ENCODE results near the gene TEX44.
A peak's percentile ranks its signal among the peaks of the same experiment; 100 is the strongest.

Gene TEX44

GRCh38 chr2:231626449-231626848 lies 33.8 kb downstream of the TEX44 start:
- Mint-ChIP-seq H3K4me1 (ENCODE audit: low read depth) (peaks cover 36% of the 10 kb centered on the region), H3K27ac (no peak overlapping the region), H3K36me3 (ENCODE audit: low read depth) (no peaks in the 10 kb centered on the region)

DNA sequence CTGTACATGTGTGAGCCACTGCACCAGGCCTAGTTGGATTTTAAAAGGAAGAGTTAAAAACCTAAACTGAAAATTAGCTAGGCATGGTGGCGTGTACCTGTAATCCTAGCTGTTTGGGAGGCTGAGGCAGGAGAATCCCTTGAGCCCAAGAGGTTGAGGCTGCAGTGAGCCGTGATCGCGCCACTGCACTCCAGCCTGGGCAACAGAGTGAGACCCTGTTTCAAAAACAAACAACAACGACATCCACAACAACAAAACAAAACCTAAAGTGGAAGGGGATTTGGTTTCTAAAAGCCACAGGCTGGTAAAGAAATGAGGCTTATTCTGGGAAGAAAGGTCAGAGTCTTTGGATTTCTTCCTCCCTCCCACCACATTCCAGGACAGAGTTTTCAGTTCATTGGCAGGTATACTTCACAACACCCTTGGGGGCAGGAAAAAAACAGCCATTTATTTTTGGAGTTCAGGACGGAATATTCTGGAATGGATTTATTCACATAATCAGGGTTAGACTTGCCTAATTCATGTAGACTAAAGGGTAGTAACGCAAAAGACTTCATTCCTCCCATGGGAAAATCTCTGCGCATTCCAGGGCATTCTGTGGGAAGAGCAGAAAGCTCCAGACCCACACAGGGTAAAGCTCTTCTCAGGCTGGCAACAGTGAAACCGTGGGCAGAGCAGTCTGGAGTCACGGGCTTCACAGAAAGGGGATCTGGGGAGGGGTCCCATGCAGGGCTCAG lies 34.9 kb downstream of the TEX44 start:
- Mint-ChIP-seq H3K27ac (peak overlapping the region; percentile 94), H3K4me3 (peak overlapping the region; percentile 70), H3K27me3 (ENCODE audit: low read depth) (no peaks in the 10 kb centered on the region), H3K9me3 (no peaks in the 10 kb centered on the region), H3K4me1 (ENCODE audit: low read depth) (peaks cover 26% of the 10 kb centered on the region), H3K36me3 (ENCODE audit: low read depth) (no peaks in the 10 kb centered on the region)

More at GRCh38 chr2:231626449-231626848, 33.8 kb downstream of the TEX44 start:
- Mint-ChIP-seq H3K4me3 (no peak overlapping the region), H3K27me3 (ENCODE audit: low read depth) (no peaks in the 10 kb centered on the region), H3K9me3 (no peaks in the 10 kb centered on the region)

DNA sequence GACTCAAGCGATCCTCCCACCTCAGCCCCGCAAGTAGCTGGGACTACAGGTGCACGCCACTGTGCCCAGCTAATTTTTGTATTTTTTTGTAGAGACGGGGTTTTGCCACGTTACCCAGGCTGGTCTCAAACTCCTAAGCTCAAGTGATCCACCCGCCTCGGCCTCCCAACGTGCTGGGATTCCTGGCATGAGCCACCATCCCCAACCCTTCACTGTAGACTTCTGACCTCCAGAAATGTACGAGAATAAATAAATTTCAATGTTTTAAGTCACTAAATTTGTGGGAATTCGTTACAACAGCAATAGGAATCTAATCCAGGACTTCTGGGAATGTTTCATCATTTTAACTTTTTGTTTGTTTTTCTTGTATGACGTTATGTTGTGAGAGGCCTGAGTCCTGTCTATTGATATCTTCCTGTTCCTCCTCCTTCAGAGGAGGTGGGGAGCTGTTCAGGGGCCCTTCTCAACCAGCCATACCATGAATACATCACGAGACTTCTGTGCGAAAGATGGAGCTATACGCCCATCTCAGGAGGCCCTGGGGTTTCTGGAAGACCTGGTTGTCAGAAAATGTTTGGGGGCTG lies 40.0 kb downstream of the TEX44 start:
- Mint-ChIP-seq H3K9me3 (no peaks in the 10 kb centered on the region), H3K4me1 (ENCODE audit: low read depth) (peaks cover 16% of the 10 kb centered on the region), H3K27ac (no peak overlapping the region), H3K27me3 (ENCODE audit: low read depth) (no peaks in the 10 kb centered on the region), H3K36me3 (ENCODE audit: low read depth) (no peaks in the 10 kb centered on the region), H3K4me3 (no peak overlapping the region)

- no peaks in the 10 kb centered on the region for H3K27me3 Mint-ChIP-seq (ENCODE audit: low read depth)
- H3K4me3 Mint-ChIP-seq, result no peak overlapping the region
- no peaks in the 10 kb centered on the region for H3K9me3 Mint-ChIP-seq
- no peaks in the 10 kb centered on the region for H3K36me3 Mint-ChIP-seq (ENCODE audit: low read depth)
- H3K27ac Mint-ChIP-seq, result peak overlapping the region; percentile 58
- H3K4me1 Mint-ChIP-seq (ENCODE audit: low read depth), result peaks cover 10% of the 10 kb centered on the region
Measured at GRCh38 chr2:231633241-231633976, 40.7 kb downstream of the TEX44 start.

- no peaks in the 10 kb centered on the region for H3K36me3 Mint-ChIP-seq (ENCODE audit: low read depth)
- H3K4me1 Mint-ChIP-seq (ENCODE audit: low read depth), result peaks cover 10% of the 10 kb centered on the region
- no peaks in the 10 kb centered on the region for H3K27me3 Mint-ChIP-seq (ENCODE audit: low read depth)
- no peak overlapping the region for H3K4me3 Mint-ChIP-seq
- no peak overlapping the region for H3K27ac Mint-ChIP-seq
- no peaks in the 10 kb centered on the region for H3K9me3 Mint-ChIP-seq
Measured at GRCh38 chr2:231634412-231634811, 41.7 kb downstream of the TEX44 start.

DNA sequence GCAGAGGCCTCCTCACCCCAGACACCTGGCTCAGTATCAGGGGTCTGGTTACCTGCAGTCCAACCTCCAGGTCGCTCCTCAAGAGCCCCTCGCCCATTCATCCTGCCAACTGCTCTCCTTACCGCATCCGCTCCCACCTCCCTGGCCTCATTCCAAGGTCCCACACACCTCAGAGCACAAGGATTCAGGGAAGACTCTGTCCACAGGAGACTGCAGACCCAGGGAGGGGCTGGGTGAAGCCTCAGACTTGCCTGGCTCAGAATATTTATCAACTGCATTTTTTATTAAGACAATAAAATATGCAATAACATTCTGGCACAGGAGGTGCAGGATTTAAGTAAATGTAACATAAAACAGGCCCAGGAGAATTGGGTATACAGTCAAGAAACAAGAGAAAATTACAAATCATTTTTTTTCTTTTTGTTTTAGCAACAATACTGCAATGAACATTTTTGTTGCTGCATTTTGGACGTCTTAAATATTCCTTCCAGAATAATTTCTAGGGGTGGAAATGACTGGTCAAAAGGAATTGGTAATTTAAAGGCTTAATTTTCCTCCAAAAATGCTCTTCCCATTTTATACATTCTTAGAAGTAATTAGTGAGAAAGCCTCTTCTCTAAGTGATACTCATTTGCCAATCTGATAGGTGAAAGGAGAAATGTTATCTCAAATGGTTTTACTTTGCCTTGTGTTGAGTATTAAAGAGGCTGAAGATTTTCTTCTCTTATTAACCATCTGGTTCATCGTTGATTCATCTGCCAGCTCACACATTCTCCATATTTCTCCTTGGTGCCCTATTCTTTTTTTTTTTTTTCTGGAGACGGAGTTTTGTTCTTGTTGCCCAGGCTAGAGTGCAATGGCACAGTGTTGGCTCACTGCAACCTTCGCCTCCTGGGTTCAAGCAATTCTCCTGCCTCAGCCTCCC lies 42.5 kb downstream of the TEX44 start:
- peaks cover 10% of the 10 kb centered on the region for H3K4me1 Mint-ChIP-seq (ENCODE audit: low read depth)
- no peak overlapping the region for H3K27ac Mint-ChIP-seq
- H3K4me3 Mint-ChIP-seq, result no peak overlapping the region
- no peaks in the 10 kb centered on the region for H3K9me3 Mint-ChIP-seq
- H3K36me3 Mint-ChIP-seq (ENCODE audit: low read depth), result no peaks in the 10 kb centered on the region
- H3K27me3 Mint-ChIP-seq (ENCODE audit: low read depth), result no peaks in the 10 kb centered on the region

DNA sequence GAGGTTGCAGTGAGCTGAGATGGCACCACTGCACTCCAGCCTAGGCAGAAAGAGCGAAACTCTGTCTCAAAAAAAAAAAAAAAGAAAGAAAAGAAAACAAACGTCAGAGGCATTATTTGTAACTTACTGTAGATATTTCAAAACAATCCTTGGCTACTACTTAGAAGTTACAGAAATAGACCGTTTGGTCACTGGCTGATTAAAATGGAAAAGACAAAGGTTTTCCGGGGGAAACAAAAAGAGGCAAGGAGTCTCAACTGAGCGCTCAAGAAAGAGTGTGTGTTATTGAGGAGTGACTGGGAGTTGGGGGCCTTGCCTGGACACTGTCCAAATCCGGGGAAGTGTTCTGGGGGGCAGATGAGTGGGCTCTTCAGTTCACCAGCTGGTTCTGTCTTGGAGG lies 47.6 kb downstream of the TEX44 start:
- H3K4me3 Mint-ChIP-seq, result no peak overlapping the region
- no peaks in the 10 kb centered on the region for H3K36me3 Mint-ChIP-seq (ENCODE audit: low read depth)
- no peaks in the 10 kb centered on the region for H3K27me3 Mint-ChIP-seq (ENCODE audit: low read depth)
- peak overlapping the region; percentile 31 for H3K27ac Mint-ChIP-seq
- H3K4me1 Mint-ChIP-seq (ENCODE audit: low read depth), result peaks cover 20% of the 10 kb centered on the region
- no peaks in the 10 kb centered on the region for H3K9me3 Mint-ChIP-seq

DNA sequence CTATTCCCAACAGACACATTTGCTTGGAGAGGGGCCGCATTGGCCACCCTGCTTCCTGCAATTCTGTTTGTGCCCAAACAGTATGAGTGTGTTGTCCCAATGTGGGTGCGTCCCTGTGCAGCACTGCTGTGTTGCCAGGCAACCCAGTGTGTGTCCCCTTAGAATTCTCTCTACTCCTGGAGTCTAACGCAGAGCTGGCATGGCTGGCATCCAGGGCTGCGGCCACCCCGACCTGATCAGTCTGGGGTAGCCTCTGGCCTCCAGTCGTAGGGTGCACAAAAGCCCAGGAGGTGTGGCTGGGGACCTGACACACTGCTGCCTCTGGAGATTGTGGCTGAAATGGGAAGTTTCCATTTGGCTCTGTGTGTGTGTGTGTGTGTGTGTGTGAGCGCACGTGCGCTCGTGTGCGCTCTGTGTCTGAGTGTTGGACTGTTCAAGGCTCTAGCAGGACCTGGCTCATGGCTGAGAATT lies 48.0 kb downstream of the TEX44 start:
- no peak overlapping the region for H3K27ac Mint-ChIP-seq
- peaks cover 20% of the 10 kb centered on the region for H3K4me1 Mint-ChIP-seq (ENCODE audit: low read depth)
- no peaks in the 10 kb centered on the region for H3K36me3 Mint-ChIP-seq (ENCODE audit: low read depth)
- H3K27me3 Mint-ChIP-seq (ENCODE audit: low read depth), result no peaks in the 10 kb centered on the region
- H3K9me3 Mint-ChIP-seq, result no peaks in the 10 kb centered on the region
- no peak overlapping the region for H3K4me3 Mint-ChIP-seq

- peaks cover 31% of the 10 kb centered on the region for H3K4me1 Mint-ChIP-seq (ENCODE audit: low read depth)
- no peaks in the 10 kb centered on the region for H3K36me3 Mint-ChIP-seq (ENCODE audit: low read depth)
- peak overlapping the region; percentile 94 for H3K27ac Mint-ChIP-seq
Measured at GRCh38 chr2:231642631-231643494, 50.2 kb downstream of the TEX44 start.

GRCh38 chr2:231643495-231643888 lies 50.8 kb downstream of the TEX44 start:
- Mint-ChIP-seq H3K27ac (peak overlapping the region; percentile 94), H3K36me3 (ENCODE audit: low read depth) (no peaks in the 10 kb centered on the region), H3K9me3 (no peaks in the 10 kb centered on the region), H3K27me3 (ENCODE audit: low read depth) (no peaks in the 10 kb centered on the region), H3K4me3 (no peak overlapping the region), H3K4me1 (ENCODE audit: low read depth) (peaks cover 32% of the 10 kb centered on the region)

More at GRCh38 chr2:231642631-231643494, 50.2 kb downstream of the TEX44 start:
- Mint-ChIP-seq H3K4me3 (peak overlapping the region; percentile 68), H3K9me3 (no peaks in the 10 kb centered on the region), H3K27me3 (ENCODE audit: low read depth) (no peaks in the 10 kb centered on the region)
